K562 (cell line): Measurements from ENCODE around the gene MAD1L1. TPM values are rescaled to one million over a fixed set of nuclear protein-coding genes. Genes with fewer than 3 reads are reported as not detected.

Experiments used
- ATF7 ChIP-seq: fragments of 450-650 bp; IDR thresholded peaks from 2 replicates; pipeline ENCODE4 v1.7.1; 2014; ENCODE audit warnings: mild to moderate bottlenecking, moderate library complexity
- NCOR1 ChIP-seq: fragments of 450-650 bp; IDR thresholded peaks from 2 replicates; pipeline ENCODE4 v1.6.1; 2016; ENCODE audit warnings: mild to moderate bottlenecking, moderate library complexity
- OTX1 ChIP-seq: fragments of 450-650 bp; formaldehyde crosslinking; IDR thresholded peaks from 2 replicates; pipeline ENCODE4 v1.4.0; 2022; ENCODE audit warnings: mild to moderate bottlenecking
- POU5F1 ChIP-seq: fragments of 150-350 bp; IDR thresholded peaks from 2 replicates; pipeline ENCODE4 v1.6.1; 2014; ENCODE audit warnings: borderline replicate concordance, low read length, low read depth, mild to moderate bottlenecking; ENCODE audit not compliant: partially characterized antibody
- polyA plus RNA-seq, 8 experiments: library from polyadenylated mRNA; depleted of rRNA in 4 of 8; stranded (reverse) in 5 of 8; unstranded in 3 of 8; fragments of >200 nt; fragmentation: Nextera tagmentation in 2 of 8; fragmentation: Illumina TruSeq in 1 of 8; extraction: Ambion mirVana in 2 of 8; extraction: Trizol in 1 of 8; gene quantifications; 2 replicates each; pipeline versions ENCODE4 v1.2.1 to v1.2.3, GENCODE V29; 2011 to 2014; ENCODE audit warnings: inconsistent platforms in 1 of 8, missing spikeins in 1 of 8
- total RNA-seq, 7 experiments: library from RNA; depleted of rRNA in 6 of 7; stranded (reverse); fragments of >200 nt in 6 of 7; fragmentation: Illumina TruSeq in 2 of 7; extraction: Trizol in 2 of 7; gene quantifications; 2 replicates each; pipeline versions ENCODE4 v1.2.1 to v1.2.3, GENCODE V29; 2011 to 2021; ENCODE audit warnings: low replicate concordance in 1 of 7
- TF ChIP-seq, protein P1 (sequence below): fragments of 450-650 bp; IDR thresholded peaks from 2 replicates; pipeline ENCODE4 v1.6.1; 2016; ENCODE audit warnings: low read depth
- TF ChIP-seq, protein P2 (sequence below): fragments of 200-800 bp; sonication (Bioruptor generic); IDR thresholded peaks from 2 replicates; pipeline ENCODE4 v1.6.1; 2017; ENCODE audit warnings: missing genetic modification characterization, missing compliant biosample characterization

MAD1L1 gene
- total and polyA plus RNA-seq, 9 of the 15 experiments (the other 6 are each of a cell fraction or from before 2014, with no cell fraction given), result 1.7 to 89.7 (median 18.0) TPM

DNA sequence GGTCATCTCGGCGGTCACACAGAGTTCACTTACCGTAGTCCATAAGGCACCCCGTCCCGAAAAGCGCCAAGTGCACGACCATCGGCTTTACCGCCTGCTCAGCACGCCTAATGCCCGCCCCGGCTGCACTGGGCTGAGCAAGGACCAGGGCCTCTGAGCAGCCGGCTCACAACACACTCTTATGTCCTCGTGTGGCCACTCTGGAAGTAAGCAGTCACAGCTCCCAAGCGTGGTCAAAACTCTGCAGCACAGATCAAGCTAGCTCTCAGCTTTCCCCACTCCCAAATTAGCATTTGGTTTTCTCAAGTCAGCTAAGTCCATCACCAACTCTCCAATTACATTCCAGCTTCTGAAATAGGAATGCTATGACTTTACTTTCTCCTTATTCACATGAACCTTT, 57.7 kb downstream of the MAD1L1 start (continued):
- no peak for TF ChIP-seq POU5F1
- TF ChIP-seq, protein P1, sequence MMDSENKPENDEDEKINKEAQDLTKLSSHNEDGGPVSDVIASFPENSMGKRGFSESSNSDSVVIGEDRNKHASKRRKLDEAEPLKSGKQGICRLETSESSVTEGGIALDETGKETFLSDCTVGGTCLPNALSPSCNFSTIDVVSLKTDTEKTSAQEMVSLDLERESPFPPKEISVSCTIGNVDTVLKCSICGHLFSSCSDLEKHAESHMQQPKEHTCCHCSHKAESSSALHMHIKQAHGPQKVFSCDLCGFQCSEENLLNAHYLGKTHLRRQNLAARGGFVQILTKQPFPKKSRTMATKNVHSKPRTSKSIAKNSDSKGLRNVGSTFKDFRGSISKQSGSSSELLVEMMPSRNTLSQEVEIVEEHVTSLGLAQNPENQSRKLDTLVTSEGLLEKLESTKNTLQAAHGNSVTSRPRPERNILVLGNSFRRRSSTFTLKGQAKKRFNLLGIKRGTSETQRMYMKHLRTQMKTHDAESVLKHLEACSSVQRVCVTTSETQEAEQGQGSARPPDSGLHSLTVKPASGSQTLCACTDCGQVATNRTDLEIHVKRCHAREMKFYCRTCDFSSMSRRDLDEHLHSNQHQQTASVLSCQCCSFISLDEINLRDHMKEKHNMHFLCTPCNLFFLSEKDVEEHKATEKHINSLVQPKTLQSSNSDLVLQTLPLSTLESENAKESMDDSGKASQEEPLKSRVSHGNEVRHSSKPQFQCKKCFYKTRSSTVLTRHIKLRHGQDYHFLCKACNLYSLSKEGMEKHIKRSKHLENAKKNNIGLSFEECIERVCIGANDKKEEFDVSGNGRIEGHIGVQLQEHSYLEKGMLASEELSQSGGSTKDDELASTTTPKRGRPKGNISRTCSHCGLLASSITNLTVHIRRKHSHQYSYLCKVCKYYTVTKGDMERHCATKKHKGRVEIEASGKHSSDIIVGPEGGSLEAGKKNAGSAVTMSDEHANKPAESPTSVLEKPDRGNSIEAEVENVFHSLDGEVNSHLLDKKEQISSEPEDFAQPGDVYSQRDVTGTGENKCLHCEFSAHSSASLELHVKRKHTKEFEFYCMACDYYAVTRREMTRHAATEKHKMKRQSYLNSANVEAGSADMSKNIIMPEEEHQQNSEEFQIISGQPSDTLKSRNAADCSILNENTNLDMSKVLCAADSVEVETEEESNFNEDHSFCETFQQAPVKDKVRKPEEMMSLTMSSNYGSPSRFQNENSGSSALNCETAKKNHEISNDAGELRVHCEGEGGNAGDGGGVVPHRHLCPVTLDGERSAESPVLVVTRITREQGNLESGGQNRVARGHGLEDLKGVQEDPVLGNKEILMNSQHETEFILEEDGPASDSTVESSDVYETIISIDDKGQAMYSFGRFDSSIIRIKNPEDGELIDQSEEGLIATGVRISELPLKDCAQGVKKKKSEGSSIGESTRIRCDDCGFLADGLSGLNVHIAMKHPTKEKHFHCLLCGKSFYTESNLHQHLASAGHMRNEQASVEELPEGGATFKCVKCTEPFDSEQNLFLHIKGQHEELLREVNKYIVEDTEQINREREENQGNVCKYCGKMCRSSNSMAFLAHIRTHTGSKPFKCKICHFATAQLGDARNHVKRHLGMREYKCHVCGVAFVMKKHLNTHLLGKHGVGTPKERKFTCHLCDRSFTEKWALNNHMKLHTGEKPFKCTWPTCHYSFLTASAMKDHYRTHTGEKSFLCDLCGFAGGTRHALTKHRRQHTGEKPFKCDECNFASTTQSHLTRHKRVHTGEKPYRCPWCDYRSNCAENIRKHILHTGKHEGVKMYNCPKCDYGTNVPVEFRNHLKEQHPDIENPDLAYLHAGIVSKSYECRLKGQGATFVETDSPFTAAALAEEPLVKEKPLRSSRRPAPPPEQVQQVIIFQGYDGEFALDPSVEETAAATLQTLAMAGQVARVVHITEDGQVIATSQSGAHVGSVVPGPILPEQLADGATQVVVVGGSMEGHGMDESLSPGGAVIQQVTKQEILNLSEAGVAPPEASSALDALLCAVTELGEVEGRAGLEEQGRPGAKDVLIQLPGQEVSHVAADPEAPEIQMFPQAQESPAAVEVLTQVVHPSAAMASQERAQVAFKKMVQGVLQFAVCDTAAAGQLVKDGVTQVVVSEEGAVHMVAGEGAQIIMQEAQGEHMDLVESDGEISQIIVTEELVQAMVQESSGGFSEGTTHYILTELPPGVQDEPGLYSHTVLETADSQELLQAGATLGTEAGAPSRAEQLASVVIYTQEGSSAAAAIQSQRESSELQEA, result no peak
- TF ChIP-seq NCOR1, result no peak
- TF ChIP-seq ATF7, result no peak
- no peak for TF ChIP-seq OTX1 (CRISPR knock-in tag)
- TF ChIP-seq, protein P2, sequence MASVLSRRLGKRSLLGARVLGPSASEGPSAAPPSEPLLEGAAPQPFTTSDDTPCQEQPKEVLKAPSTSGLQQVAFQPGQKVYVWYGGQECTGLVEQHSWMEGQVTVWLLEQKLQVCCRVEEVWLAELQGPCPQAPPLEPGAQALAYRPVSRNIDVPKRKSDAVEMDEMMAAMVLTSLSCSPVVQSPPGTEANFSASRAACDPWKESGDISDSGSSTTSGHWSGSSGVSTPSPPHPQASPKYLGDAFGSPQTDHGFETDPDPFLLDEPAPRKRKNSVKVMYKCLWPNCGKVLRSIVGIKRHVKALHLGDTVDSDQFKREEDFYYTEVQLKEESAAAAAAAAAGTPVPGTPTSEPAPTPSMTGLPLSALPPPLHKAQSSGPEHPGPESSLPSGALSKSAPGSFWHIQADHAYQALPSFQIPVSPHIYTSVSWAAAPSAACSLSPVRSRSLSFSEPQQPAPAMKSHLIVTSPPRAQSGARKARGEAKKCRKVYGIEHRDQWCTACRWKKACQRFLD (CRISPR knock-in tag), result no peak
